Activated CD4-positive, CD25-positive, alpha-beta regulatory T cell treated with anti-CD3 and anti-CD28 coated beads, Interleukin-2, amount 50 U/mL, for 24 hours (primary cell): ENCODE measurements around the gene DNA2.

Experiments used
- ATAC-seq, 2 donors: fragments of 150-1000 bp; cut with Tn5 transposase; one replicate each; pipeline ENCODE4 v1.10.0; 2021; ENCODE audit warnings: mild to moderate bottlenecking in 1 of 2, moderate library complexity in 1 of 2

DNA2 gene

DNA sequence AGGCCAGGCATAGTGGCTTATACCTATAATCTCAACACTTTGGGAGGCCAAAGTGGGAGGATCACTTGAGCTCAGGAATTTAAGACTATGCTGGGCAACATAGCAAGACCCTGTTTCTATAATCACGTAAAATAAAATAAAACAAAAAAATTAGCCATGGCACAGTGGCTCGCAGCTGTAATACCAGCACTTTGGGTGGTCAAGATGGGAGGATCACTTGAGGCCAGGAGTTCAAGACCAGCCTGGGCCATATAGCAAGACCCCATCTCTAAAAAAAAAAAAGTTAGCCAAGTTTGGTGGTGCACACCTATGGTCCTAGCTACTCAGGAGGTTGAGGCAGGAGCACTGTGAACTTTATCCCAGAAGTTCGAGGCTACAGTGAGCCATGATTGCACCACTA lies 30.9 kb downstream of the DNA2 start:
- no peak for ATAC-seq

DNA sequence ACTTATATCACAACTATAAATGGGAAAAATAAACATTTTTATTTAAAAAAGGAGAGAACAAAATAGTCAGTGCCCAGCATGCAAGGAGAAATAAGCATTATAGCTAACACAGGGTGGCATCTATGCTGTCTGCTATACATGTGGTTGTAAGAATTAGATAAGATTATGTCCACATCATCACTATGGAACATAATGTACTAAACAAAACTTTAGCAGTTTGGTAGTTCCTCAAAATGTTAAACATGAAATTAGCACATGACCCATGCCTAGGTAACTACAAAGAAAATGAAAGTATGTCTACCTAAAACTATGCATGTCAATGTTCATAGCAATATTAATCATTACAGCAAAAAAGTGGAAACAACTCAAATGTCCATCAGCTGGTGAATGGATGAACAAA lies 36.0 kb downstream of the DNA2 start:
- no peak for ATAC-seq

- no peak for ATAC-seq
Measured at GRCh38 chr10:68434657-68435056, 37.1 kb downstream of the DNA2 start.

GRCh38 chr10:68428396-68429104 lies 43.2 kb downstream of the DNA2 start:
- no peak for ATAC-seq

- ATAC-seq = no peak
Measured at GRCh38 chr10:68424454-68425014, 47.2 kb downstream of the DNA2 start.

DNA sequence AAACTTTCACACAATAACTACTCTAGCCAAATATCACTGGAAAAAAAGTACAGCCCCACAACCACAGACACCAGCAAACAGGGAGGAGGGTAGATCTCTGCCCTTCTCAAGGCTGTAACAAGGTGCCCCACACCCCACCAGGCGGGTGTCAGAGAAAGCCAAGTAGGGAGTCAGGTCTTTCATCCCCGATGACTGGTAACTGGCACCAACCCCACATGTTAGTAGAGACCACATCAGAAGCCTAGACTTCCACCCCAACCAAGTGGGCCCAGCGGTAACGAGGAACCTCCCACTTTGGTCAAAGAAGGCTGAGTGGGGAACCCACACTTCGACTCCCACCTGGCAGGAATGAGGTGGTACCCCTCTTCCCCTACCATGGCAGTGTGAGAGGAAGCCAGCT lies 48.3 kb downstream of the DNA2 start:
- peak; percentile 38 to 53 for ATAC-seq

GRCh38 chr10:68419376-68419775 lies 52.4 kb downstream of the DNA2 start:
- ATAC-seq = no peak

DNA sequence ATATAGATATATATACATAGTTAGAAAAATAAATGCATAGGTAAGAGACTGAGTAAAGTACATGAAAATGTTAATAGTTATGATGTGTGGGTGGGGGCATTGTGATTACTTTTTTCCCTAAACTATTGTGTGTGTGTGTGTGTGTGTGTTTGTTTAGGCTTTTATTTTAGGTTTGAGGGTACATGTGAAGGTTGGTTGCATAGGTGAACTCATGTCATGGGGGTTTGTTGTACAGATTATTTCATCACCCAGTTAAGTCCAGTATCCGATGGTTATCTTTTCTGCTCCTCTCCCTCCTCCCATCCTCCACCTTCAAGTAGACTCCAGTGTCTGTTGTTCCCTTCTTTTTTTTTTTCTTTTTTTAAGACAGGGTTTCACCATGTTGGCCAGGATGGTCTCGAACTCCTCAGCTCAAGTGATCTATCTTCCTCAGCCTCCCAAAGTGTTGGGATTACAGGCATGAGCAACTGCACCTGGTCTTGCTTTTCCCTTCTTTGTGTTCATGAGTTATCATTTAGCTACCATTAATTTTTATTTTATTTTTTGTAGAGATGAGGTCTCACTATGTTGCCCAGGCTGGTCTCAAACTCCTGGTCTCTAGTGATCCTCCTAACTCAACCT lies 62.8 kb downstream of the DNA2 start:
- ATAC-seq = no peak

DNA sequence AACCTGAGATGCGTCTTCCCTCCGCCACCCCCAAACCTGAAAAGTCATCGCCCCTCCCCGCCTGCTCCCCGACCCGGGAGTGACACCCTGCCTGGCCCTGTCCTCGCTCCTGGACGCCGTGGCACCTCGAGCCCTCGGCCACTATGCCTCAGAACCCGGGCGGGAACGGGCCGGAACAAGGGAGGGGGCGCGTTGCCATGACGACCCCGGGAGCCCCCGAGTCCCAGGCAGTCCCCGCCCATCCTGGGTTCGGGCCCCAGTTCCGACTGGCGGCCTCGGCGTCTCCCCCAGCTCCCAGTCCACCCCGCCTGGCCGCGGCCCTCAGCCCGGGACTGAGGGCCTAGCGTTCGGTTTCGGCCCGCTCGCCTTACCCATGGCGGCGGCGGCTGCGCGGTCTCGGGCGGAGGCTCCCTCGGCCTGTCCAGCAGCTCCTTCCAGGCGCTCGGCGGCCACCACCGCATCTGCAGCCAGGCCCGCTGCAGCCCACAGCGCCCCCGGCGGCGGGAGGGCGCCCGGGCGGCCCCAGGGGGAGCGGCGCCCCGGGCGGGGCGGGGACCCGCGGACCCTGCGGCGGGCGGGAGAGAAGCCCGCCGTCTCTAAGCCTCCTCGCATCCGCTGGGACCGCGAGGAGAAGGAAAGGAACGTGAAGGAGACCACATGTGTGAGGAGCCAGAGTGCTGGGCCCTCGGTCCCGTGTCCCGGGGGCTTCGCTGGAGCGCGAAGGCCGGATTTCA lies 64.8 kb downstream of the DNA2 start, which contains the start of gene RUFY2:
TSS of gene RUFY2 (minus strand) at position 463 of the 734 bp plus-strand sequence. CDS start at position 375, 88 bp downstream.
- ATAC-seq = peak; percentile 96

- peak; percentile 8 to 15 for ATAC-seq
Measured at GRCh38 chr10:68406111-68406814, 65.5 kb downstream of the DNA2 start.

GRCh38 chr10:68403701-68404100 lies 68.1 kb downstream of the DNA2 start:
- no peak for ATAC-seq

DNA sequence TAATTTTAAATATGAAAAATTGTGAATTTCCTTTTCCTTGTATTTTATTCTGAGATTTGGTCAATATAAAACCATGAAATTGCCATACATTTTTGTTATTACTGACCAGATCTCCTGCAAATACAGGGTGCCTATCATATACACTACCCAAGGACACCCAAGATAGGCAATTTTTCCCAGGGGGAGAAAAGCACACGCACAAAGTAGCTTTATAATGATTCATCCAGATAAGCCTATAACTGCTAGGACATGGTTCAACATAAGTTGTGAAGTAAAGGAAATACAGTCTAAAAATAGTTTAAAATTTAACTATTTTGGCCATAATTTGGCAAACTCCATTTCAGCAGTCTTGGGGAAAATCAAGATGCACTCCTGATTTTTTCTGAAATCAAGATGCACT lies 69.5 kb downstream of the DNA2 start:
- ATAC-seq = no peak

DNA sequence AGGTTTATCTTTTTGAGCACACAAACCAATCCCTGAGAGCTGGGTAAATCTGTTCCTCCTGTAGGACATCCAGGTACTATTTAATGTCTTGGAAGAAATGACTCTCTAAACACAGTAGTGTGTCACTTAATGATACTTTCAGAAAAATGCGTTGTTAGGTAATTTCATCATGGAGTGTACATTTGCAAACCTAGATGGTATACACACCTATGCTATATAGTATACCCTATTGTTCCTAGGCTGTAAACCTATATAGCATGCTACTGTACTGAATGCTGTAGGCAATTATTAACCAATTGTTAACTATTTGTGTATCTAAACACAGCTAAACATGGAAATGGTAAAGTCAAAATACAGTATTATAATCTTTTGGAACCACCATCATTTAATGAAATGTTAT lies 74.8 kb downstream of the DNA2 start:
- ATAC-seq = no peak

- ATAC-seq = no peak
Measured at GRCh38 chr10:68385740-68386139, 86.0 kb downstream of the DNA2 start.

- ATAC-seq = no peak
Measured at GRCh38 chr10:68371604-68372003, 100.2 kb downstream of the DNA2 start.

DNA sequence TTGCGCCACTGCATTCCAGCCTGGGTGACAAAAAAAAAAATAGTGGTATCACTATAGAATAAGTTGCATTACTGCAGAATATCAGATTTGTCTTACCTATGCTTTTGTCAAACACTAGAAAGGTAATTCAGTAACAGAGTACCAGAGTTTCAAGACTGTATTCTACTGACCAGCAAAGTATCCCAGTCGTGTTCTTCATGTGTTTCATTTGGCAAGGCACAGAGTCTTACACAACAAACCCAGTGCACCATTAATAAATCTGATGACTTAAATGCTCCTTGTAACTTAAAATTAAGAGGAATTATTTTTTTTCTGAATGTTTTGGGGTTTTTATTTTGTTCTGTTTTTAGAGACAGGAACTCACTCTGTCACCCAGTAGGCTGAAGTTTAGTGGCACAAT lies 104.7 kb downstream of the DNA2 start:
- ATAC-seq = no peak

GRCh38 chr10:68366600-68366999 lies 105.2 kb downstream of the DNA2 start:
- ATAC-seq = no peak

GRCh38 chr10:68365611-68366010 lies 106.2 kb downstream of the DNA2 start:
- peak in 1 of 2 donors; percentile 58 for ATAC-seq

- no peak for ATAC-seq
Measured at GRCh38 chr10:68364101-68364886, 107.5 kb downstream of the DNA2 start.
